Measurements from ENCODE around the gene GCH1.
"Not testable (repeated sequence)": the region's sequence is repeated elsewhere in the genome, so short reads cannot be mapped to it uniquely, and the experiment has no call there.

The GCH1 gene, protein sequence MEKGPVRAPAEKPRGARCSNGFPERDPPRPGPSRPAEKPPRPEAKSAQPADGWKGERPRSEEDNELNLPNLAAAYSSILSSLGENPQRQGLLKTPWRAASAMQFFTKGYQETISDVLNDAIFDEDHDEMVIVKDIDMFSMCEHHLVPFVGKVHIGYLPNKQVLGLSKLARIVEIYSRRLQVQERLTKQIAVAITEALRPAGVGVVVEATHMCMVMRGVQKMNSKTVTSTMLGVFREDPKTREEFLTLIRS

DNA sequence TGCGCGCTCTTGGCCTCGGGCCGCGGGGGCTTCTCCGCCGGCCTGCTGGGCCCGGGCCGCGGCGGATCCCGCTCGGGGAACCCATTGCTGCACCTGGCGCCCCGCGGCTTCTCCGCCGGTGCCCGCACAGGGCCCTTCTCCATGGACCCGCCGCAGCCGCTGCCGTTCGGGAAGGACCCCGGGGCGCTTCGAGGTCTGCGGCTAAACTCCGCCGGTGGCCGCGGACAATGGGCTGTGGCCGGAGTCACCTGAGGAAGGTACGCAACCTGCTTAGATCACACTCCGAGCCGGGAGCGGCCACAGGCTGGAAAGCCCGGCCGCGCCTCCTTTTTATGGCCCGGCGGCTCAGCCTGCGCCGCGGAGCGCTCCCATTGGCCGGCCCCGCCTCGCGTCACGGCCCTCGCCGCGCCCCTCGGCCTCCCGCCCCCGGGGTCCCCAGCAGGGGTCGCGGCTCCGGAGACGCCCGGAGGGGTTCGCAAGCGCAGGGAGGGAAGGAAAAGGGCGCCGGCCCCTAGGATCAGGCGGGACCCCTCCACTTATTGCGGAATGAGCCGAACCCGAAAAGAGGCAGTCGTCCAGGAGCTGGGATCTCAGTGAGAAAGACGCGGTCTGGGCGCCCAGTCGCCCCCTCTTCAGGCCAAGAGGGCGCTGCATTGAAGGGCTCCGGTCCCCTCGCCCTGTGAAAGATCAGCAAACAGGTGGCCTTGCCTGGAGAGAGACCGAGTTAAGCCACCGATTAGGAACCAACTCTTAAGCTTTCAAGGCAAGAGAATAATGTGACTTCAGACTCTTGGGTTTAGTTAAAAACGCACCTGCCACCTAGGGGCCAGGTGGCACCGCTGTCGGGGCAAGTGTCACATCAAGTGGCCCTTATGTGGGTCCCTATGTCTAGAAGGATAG lies at the start of gene GCH1:
Gene GCH1, minus strand, starts transcription at position 306 of the 900 bp plus-strand sequence. Its CDS starts 163 bp downstream, at position 143.
- peak; percentile 87 for DNase-seq

DNA sequence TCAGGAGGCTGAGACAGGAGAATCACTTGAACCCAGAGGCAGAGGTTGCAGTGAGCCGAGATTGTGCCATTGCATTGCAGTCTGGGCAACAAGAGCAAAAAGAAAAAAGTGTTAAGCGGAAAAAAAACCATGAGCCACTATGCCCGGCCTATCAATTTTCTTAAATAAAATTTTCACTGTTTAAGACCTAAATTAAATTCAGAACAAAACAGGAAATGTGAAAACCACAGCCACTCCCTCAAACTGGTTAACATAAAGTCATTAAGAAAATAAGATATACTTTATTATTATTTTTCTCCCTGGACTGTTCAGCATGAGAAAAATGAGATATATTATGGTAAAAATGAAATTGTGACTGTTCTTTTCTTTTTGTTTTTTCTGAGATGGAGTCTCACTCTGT lies 44.6 kb upstream of the GCH1 start:
- no peak for DNase-seq

DNA sequence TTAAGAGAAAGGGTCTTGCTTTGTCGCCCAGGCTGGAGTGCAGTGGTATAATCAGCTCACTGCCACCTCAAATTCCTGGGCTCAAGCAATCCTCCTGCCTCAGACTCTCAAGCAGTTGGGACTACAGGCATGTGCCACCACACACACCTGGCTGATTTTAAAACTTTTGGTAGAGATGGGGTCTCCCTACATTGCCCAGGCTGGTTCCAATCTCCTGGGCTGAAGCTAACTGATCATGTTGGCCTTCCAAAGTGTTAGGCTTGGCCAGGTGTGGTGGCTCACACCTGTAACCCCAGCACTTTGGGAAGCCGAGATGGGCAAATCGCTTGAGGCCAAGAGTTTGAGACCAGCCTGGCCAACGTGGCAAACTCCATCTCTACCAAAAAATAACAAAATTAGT lies 43.9 kb upstream of the GCH1 start:
- no peak for DNase-seq

DNA sequence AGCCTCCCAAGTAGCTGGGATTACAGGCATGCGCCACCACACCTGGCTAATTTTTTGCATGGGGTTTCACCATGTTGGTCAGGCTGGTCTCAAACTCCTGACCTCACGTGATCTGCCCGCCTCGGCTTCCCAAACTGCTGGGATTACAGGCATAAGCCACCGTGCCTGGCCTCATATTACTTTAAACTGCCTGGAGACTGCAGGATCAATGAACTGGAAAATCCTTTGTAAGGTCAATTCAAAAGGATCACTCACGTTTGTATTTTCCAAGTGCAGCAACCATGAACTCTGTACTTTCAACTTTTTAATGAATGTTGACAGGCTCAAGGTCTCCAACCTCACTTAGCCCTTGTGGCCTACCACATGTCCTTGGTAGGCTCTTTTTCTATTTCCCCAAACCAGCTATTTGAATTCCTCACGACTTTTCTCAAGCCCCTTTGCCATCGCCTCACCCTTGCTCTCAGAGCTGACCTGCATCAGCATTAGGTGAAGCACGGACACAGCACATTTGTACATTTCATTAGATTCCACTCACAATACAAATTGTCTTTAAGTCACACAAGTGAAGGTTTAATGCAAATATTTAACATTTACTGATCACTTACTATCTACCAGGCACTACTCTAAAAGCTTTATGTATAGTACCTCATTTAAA lies 42.2 kb upstream of the GCH1 start:
- no peak for DNase-seq

DNA sequence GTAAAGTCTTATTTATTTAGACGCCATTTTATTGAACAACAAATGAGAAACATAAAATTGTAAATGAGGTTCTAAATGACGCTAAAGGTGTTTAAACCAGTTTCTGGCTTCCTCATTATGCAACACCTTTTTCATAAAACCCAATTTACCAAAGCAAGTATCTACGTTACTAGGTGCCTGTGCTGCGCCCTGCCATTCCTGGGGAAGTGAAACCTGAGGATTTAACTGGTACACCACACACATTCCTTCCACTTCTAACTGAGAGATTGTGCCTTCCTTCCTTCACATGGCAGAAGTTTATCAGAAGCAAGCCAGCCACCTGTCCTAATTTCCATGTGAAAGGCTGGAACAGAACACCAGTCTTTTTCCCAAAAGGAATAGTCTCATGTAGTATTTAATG lies 40.3 kb upstream of the GCH1 start:
- no peak for DNase-seq

DNA sequence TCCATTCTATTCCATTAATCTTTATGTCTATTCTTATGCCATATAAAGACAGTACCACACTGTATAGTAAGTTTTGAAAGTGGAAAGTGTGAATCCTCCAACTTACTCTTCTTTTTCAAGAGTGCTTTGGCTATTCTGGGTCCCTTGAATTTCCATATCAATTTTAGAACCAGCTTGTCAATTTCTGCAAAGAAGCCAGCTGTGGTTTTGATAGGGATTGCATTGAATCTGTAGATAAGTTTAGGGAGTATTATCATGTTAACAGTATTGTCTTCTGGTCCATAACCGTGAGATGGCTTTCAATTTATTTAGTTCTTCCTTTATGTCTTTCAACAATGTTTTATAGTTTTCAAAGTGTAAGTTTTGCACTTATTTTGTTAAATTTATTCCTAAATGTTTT lies 34.2 kb upstream of the GCH1 start:
- no peak for DNase-seq

DNA sequence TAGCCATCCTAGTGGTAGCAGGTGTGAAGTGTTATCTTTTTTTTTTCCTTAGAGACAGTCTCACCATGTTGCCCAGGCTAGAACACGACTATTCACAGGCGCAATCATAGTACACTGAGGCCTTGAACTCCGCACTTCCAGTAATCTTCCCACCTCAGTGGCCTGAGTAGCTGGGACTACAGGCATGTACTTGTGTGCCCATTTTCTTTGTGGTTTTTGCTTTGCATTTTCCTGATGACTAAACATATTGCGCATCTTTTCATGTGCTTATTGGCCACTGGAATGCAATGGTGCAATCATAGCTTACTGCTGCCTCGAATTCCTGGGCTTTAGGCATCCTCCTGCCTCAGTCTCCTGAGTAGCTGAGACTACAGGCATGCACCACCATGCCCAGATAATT lies 33.3 kb upstream of the GCH1 start:
- DNase-seq, result no peak

DNA sequence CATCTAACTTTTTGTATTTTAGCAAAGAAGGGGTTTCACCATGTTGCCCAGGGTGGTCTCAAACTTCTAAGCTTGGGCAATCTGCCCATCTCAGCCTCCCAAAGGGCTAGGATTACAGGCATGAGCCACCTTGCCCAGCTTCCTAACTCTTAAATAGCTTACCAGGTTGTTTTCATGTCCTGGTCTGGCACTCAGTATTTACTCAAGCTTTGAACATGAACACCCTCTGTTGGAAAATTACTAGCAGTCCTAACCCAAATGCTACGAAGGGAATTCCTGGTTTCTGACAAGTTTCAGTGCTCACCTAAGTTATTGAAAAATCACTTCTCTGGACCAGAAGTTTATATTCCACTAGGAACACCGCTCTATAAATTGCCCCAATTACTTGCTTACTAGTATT lies 32.5 kb upstream of the GCH1 start:
- no peak for DNase-seq

DNA sequence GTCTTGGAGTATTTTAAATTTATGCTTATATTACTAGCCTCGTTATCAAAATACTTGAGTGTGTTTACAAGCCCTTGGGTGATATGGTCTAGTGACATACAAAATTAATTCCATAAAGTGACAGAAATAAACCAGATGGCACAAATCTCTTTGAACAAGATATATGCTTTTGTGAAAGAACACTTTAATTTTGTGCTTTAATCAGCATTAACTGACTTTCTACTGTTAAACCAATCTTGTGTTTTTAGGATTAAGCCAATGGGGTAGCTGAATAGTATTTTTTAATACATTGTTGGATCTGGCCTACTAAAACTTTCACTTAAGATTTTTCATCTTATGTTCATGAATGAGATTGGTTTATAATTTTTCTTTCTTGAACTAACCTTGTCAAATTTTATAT lies 30.4 kb upstream of the GCH1 start:
- no peak for DNase-seq

DNA sequence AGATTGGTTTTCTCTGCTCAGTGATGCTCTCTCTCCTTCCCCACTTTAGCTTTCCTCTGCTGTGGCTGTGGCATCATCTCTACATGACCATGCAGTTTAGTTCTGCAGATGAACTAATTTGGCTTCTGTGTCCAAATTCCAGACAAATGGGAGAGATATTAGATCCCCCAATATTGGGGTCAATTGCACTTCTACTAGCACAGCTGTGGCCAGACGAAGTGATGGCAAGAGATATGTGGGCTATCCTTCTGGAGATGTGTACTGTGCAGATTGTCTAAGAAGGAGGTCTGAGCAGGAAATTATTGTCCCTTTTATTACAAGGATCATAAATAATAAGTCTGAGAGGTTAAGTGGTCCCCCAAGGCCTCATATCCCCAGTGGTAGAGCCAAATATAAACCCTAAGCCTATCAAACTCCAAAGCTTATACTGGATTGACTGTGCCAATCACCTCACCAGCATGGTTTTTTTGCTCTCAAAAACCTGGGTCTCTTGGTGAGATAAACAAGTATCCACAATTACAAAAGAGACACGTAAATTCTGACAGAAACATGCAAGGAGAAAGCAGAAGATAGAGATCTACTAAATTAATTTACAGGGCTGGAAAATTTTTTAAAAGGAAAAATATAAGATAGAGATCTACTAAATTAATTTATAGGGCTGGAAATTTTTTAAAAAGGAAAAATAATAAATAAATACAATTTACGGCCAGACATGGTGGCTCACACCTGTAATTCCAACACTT lies 29.1 kb upstream of the GCH1 start:
- no peak for DNase-seq

DNA sequence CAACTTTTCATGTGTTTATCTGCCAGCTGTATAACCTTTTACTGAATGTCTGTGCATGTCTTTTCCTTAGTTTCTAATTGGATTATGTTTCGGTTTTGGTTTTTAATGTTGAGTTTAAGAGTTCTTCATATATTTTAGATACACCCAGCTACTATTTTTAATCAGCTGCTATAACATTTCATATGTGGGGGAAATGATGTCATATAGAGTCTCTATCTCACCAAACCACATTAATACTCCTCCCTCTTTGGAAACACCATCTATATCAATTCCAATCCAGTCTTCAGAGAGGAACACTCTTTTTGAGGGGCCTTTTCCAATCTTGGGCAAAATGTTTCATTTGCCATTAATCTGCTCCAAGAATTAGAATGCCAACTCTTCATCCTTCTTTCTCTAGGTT lies 28.5 kb upstream of the GCH1 start:
- DNase-seq, result no peak

DNA sequence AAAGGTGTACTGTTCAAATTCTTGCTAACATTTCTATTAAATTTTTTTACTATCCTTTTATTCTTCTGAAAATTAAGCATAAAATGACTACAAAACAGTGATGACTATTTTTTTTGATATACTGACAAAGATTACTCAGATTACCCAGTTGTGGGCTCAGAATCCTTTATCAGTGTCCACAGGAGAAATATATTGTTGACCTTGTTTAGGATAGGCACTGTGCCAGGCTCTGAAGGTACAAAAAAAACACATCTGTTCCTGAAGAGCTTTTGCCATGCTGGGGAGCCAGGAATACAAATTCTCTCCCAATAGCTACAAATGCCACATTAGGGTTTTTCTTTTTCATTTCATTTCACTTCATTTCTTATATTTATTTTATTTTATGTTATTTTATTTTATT lies 26.9 kb upstream of the GCH1 start:
- DNase-seq, result no peak

DNA sequence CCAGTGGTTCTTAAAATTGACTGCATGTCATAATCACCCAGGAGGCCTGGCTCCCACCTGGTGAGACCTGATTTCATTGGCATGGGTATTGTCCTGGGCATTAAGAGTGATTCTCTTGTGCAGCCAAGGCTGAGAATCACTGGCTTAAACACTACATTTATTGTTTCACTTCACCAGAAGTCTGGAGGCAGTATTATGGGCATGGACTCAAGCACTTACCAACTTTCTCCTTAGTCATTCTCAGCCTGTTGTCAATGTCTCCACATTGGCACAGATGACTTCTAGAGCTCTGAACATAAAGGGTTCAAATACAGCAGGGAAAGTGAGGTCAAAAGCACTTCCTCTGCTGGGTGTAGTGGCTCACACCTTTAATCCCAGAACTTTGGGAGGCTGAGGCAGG lies 25.6 kb upstream of the GCH1 start:
- no peak for DNase-seq

DNA sequence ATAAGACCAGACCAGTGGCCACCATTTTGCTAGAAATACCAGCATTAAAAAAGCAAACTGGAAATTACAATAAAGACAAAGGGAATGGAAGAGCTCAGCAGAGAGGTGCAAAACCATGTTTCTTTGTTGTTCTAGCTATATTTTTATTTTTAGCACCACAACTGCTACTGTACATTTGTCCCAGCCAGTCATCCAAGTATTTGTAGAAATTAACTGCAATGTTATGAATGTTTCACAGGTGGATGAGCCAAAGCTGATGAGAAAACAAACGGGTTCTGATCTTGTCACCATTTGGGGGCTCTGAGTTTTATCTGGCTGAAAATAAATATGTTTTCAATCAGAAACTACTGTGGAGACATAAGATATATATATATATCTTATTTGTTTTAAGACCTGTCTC lies 24.9 kb upstream of the GCH1 start:
- DNase-seq, result no peak

DNA sequence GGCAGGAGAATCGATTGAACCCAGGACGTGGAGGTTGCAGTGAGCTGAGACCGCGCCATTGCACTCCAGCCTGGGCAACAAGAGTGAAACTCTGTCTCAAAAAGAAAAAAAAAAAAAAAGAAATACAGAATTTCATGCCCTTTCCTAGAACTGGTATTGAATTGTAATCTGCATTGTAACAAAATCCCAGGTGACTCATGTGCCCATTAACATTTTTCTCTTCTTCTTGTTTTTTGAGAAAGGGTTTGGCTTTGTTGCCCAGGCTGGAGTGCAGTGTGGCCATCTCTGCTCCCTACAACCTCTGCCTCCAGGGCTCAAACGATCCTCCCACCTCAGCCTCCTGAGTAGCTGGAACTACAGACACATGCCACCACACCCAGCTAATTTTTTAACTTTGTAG lies 23.9 kb upstream of the GCH1 start:
- not testable (repeated sequence) for DNase-seq

DNA sequence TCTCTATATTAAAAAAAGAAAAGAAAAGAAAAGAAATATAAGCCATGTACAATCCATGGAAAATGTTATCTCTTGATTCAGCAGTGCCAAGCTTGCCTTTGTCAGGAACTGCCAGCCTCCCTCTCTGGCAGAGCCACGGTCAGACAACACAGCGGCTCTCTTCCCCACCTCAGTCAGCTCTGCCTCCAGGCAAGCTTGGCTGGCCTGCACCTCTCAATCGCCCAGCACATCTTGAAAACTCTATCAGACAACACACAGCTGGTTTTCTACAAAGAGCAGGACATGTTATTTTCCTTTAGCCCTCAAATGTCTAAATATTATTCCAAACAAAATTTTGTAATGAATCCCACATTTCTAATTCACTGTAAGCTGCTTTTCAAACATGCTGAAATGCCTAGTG lies 20.0 kb upstream of the GCH1 start:
- no peak for DNase-seq

DNA sequence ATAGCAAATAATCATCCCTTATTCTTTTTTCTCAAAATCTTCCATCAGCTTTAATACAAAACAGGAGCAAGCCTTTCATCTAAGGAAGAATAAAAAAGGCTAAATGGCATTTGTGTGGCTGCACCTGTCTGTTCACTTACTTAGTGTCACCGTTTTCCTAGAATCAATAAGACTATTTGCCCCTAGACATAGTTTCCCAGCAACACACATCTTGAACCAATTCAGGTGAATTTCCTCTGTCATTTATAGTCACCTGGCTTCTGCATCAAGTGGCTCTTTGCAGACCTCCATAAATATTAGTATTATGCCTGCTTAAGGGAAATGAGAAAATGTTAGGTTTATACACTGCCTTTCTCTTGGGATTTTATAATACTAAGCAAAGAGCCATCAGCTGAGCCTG lies 17.4 kb upstream of the GCH1 start:
- DNase-seq, result no peak

DNA sequence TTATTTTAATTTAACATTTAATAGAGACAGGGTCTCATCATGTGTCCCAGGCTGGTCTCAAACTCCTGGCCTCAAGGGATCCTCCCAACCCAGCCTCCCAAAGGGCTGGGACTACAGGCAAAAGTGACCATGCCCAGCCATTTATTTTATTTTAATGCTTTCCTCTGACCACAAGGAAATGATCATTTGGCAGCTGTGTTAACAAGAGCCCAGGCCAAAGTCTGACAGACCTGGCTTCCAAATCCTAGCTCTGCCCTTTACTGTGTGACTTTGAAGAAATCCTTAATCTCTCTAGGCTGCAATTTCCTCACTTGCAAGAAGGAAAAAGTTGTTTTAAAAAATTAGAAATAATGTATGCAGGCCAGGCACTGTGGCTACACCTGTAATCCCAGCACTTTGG lies 16.7 kb upstream of the GCH1 start:
- no peak for DNase-seq

DNA sequence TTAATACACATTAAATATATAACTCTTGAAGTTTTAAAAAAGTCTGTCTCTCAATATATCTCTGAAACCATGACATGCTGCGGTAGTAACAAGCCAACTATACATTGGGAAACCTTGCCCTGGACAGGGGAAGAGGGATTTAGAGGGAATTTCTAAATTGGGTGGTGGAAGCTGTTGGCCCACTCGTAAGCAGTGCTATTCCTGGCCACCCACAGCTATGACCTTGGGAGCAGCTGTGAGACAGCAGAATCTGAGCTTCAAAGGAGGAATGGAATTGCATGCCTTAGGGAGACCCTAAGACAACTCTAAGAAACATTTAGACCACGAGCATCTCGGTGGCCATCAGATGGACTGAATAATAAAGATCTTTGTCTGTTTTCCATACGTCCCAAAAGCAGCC lies 15.8 kb upstream of the GCH1 start:
- no peak for DNase-seq

DNA sequence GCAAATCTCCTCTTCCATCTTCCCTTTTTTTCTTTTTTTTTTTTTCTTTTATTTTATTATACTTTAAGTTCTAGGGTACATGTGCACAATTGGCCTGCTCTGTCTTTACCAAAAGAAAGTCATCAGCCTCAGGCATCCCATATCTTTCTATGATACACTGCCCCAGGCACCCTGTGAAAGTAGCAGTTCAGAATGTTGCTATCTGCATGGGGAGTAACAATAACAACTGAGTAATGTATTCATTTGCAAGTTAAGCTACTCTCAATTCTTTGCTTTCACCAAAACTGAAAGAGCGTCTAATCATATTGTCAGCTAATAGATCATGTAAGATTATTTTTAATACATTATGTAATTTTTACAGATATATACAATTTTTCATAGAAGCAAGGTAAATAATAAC lies 13.5 kb upstream of the GCH1 start:
- no peak for DNase-seq

DNA sequence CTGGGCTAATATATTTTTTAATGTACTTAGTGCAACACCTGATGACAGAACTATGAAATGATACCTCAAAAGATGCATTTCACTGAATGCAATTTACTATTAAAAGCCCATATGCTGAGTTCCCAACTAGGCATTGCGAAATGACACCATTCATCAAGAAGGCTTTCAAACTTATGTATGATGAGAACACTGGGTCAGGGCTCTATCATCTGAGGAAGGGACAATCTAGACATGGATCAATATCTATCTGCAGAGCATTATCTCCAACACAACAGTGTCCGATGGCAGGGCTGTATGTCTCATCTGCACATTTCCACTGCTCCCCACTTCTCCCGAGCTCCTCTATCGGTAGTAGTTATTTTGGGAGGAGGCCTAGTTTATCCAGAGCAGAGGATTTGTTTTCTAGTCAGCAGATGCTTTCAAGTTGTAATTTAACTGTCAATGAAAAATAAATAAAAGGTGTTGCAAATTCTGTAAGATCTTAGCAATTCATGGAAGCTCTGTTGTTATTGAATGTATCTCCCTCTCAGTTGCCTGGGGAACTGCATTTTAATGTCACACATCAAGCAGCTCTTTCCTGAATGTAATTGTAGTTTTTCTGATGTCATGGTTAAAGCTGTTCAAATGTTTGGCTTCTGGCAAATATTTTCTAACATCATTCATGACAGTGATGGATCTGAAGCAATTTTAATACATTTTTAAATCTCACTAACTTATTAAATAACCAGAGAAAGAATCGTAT lies 7.4 kb upstream of the GCH1 start:
- no peak for DNase-seq

DNA sequence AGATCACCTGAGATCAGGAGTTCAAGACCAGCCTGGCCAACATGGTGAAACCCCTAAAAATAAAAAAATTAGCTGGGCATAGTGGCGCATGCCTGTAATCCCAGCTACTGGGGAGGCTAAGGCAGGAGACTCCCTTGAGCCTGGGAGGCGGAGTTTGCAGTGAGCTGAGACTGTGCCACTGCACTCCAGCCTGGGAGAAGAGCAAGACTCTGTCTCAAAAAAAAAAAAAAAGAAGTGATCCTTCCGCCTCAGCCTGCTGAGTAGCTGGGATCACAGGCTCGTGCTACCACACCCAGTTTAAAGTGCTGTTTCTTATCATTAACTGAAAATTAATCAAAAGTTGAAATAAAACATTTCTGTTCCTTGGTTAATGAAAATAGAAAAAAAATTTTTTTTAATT lies 6.3 kb upstream of the GCH1 start:
- DNase-seq, result not testable (repeated sequence)

DNA sequence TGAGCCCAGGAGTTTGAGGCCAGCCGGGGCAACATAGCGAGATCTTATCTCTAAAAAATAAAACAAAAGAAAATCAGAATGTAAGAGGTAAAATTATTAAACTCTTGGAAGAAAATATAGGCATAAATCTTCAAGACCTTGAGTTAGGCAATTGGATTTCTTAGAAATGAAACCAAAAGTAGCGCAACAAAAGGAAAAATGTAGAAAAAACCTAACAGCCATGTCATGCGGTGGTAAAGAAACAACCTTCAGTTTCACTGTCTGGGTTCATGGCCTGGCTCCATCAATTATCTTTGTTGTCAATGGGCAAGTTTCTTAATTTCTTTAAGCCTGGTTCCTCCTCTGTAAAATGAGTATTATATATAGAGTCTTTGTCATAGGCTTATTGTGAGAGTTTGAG lies 5.6 kb upstream of the GCH1 start:
- no peak for DNase-seq

Measured in islet precursor cell (in vitro differentiated cells).